ENCODE data around the gene CYP39A1. TPM values are rescaled to one million over a fixed set of nuclear protein-coding genes. Genes with fewer than 3 reads are reported as not detected.
A peak's percentile ranks its signal among the peaks of the same experiment; 100 is the strongest.

Gene CYP39A1
- total and polyA plus RNA-seq, 2 of the 13 experiments (the other 11 are each of a cell fraction or from before 2014, with no cell fraction given): 0.13 TPM; not detected in 1

- TF ChIP-seq ZNF609 (CRISPR knock-in tag; IDR thresholded peaks at IDR 0.05; ENCODE audit: borderline replicate concordance) (no peak), PRMT3 (CRISPR knock-in tag; IDR thresholded peaks at IDR 0.05; ENCODE audit: borderline replicate concordance, low read depth) (no peak; the same call in 1 of the 2 replicates), PHB2 (IDR thresholded peaks at IDR 0.05; ENCODE audit: partially characterized antibody) (no peak), BORCS8-MEF2B (CRISPR knock-in tag; IDR thresholded peaks at IDR 0.05) (no peak), PAWR (CRISPR knock-in tag; IDR thresholded peaks at IDR 0.05; ENCODE audit: borderline replicate concordance) (no peak), UBTF (CRISPR knock-in tag; IDR thresholded peaks at IDR 0.05) (peak; percentile 58; the same call in 1 of the 2 replicates), ETV6 (CRISPR knock-in tag; conservative IDR thresholded peaks at IDR 0.05) (no peak), HIC2 (CRISPR knock-in tag; IDR thresholded peaks at IDR 0.05; ENCODE audit: low read depth) (no peak; the same call in 1 of the 2 replicates), HDAC6 (IDR thresholded peaks at IDR 0.05; ENCODE audit: low read depth, low read length) (no peak), CHD2 (IDR thresholded peaks at IDR 0.05; ENCODE audit: low read depth, low read length) (no peak)
- TF ChIP-seq, protein P1, sequence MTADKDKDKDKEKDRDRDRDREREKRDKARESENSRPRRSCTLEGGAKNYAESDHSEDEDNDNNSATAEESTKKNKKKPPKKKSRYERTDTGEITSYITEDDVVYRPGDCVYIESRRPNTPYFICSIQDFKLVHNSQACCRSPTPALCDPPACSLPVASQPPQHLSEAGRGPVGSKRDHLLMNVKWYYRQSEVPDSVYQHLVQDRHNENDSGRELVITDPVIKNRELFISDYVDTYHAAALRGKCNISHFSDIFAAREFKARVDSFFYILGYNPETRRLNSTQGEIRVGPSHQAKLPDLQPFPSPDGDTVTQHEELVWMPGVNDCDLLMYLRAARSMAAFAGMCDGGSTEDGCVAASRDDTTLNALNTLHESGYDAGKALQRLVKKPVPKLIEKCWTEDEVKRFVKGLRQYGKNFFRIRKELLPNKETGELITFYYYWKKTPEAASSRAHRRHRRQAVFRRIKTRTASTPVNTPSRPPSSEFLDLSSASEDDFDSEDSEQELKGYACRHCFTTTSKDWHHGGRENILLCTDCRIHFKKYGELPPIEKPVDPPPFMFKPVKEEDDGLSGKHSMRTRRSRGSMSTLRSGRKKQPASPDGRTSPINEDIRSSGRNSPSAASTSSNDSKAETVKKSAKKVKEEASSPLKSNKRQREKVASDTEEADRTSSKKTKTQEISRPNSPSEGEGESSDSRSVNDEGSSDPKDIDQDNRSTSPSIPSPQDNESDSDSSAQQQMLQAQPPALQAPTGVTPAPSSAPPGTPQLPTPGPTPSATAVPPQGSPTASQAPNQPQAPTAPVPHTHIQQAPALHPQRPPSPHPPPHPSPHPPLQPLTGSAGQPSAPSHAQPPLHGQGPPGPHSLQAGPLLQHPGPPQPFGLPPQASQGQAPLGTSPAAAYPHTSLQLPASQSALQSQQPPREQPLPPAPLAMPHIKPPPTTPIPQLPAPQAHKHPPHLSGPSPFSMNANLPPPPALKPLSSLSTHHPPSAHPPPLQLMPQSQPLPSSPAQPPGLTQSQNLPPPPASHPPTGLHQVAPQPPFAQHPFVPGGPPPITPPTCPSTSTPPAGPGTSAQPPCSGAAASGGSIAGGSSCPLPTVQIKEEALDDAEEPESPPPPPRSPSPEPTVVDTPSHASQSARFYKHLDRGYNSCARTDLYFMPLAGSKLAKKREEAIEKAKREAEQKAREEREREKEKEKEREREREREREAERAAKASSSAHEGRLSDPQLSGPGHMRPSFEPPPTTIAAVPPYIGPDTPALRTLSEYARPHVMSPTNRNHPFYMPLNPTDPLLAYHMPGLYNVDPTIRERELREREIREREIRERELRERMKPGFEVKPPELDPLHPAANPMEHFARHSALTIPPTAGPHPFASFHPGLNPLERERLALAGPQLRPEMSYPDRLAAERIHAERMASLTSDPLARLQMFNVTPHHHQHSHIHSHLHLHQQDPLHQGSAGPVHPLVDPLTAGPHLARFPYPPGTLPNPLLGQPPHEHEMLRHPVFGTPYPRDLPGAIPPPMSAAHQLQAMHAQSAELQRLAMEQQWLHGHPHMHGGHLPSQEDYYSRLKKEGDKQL (CRISPR knock-in tag; IDR thresholded peaks at IDR 0.05; ENCODE audit: low read depth): 0 out of 2 replicates have a peak, but pooled peaks have one; percentile 23
- TF ChIP-seq, protein P2, sequence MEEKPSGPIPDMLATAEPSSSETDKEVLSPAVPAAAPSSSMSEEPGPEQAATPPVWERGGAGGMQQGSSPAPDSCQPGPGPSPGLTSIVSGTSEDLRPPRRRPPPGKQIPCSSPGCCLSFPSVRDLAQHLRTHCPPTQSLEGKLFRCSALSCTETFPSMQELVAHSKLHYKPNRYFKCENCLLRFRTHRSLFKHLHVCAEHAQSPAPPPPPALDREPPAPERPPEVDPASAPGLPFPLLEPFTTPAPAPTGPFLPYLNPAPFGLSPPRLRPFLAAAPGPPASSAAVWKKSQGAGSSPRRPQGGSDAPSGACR (CRISPR knock-in tag; IDR thresholded peaks at IDR 0.05): peak; percentile 57; the same call in 1 of the 2 replicates
These were observed at the start of gene CYP39A1, which contains the start of gene SLC25A27 (continued) for GRCh38 chr6:46652603-46653438.

Measured in HepG2 (cell line).